Activated CD4-positive, alpha-beta T cell treated with anti-CD3 and anti-CD28 coated beads, Interleukin-2, Interleukin-6, amounts not matched to agents 100 ng/mL and 50 ng/mL, durations not matched to agents 16 hours and 8 hours (primary cell): ENCODE results near the gene FNIP1.
A peak's percentile ranks its signal among the peaks of the same experiment; 100 is the strongest.
"Not testable (repeated sequence)": the region's sequence is repeated elsewhere in the genome, so short reads cannot be mapped to it uniquely, and the experiment has no call there.

Experiments used
- DNase-seq: peaks from one replicate; pipeline ENCODE4 v3.0.0-alpha.2; 2020

Gene FNIP1

GRCh38 chr5:131605086-131605485, 191.7 kb downstream of the FNIP1 start:
- DNase-seq = no peak

- DNase-seq = peak; percentile 22
Measured at GRCh38 chr5:131595088-131596033, 201.5 kb downstream of the FNIP1 start.

- DNase-seq = no peak
Measured at GRCh38 chr5:131593921-131594320, 202.9 kb downstream of the FNIP1 start.

- DNase-seq = not testable (repeated sequence)
Measured at GRCh38 chr5:131593436-131593835, 203.4 kb downstream of the FNIP1 start.
